HG03108 (cell line): Measurements from ENCODE around the gene CD4.

Experiments
- ATAC-seq: cut with Tn5 transposase; IDR thresholded peaks from one replicate; pipeline ENCODE4 v1.9.1; 2021; ENCODE audit warnings: moderate library complexity; ENCODE audit not compliant: unreplicated experiment

Gene CD4

GRCh38 chr12:6777386-6777785, 11.9 kb upstream of the CD4 start:
- ATAC-seq = no peak

- ATAC-seq = no peak
Observed at GRCh38 chr12:6778217-6778573, 11.1 kb upstream of the CD4 start.

GRCh38 chr12:6778574-6779550, 10.5 kb upstream of the CD4 start:
- ATAC-seq = peak; percentile 83

- ATAC-seq = no peak
Observed at GRCh38 chr12:6779708-6780432, 9.5 kb upstream of the CD4 start.

- no peak for ATAC-seq
Observed at GRCh38 chr12:6780573-6780972, 8.8 kb upstream of the CD4 start.

GRCh38 chr12:6782119-6782518, 7.2 kb upstream of the CD4 start:
- no peak for ATAC-seq

- no peak for ATAC-seq
Observed at GRCh38 chr12:6782850-6783566, 6.3 kb upstream of the CD4 start.

- ATAC-seq = no peak
Observed at GRCh38 chr12:6783828-6784227, 5.5 kb upstream of the CD4 start.

- no peak for ATAC-seq
Observed at GRCh38 chr12:6784296-6784695, 5.0 kb upstream of the CD4 start.

- no peak for ATAC-seq
Observed at GRCh38 chr12:6784761-6785160, 4.6 kb upstream of the CD4 start.

- no peak for ATAC-seq
Observed at GRCh38 chr12:6786416-6787094, 2.8 kb upstream of the CD4 start.

GRCh38 chr12:6787309-6787708, 2.0 kb upstream of the CD4 start:
- no peak for ATAC-seq

- no peak for ATAC-seq
Observed at GRCh38 chr12:6790496-6791150, 1.3 kb downstream of the CD4 start.

GRCh38 chr12:6791931-6792520, 2.7 kb downstream of the CD4 start:
- no peak for ATAC-seq

GRCh38 chr12:6792522-6793201, 3.3 kb downstream of the CD4 start:
- ATAC-seq = no peak

GRCh38 chr12:6795088-6795487, 5.8 kb downstream of the CD4 start:
- ATAC-seq = no peak

- ATAC-seq = no peak
Observed at GRCh38 chr12:6796576-6796975, 7.2 kb downstream of the CD4 start.

GRCh38 chr12:6799147-6799546, 9.8 kb downstream of the CD4 start:
- ATAC-seq = no peak

- no peak for ATAC-seq
Observed at GRCh38 chr12:6807170-6807569, 17.8 kb downstream of the CD4 start.
